Fibroblast of skin of left biceps (primary cell): ENCODE data around the gene RGS11.
"Not testable (repeated sequence)": the region's sequence is repeated elsewhere in the genome, so short reads cannot be mapped to it uniquely, and the experiment has no call there.

Source experiments
- DNase-seq, 2 experiments: peaks; one replicate each; pipeline ENCODE4 v3.0.0-alpha.2; 2013; ENCODE audit warnings: low read depth in 2 of 2

RGS11 gene

GRCh38 chr16:280552-280951 is 4.8 kb upstream of the RGS11 start, which contains the start of gene ARHGDIG:
Gene ARHGDIG (plus strand): TSS chr16:280591. CDS start chr16:280681, 90 bp downstream.
- DNase-seq: no peak

GRCh38 chr16:280005-280460 is 4.3 kb upstream of the RGS11 start:
- no peak for DNase-seq

GRCh38 chr16:279531-279930 is 3.8 kb upstream of the RGS11 start:
- no peak for DNase-seq

DNA sequence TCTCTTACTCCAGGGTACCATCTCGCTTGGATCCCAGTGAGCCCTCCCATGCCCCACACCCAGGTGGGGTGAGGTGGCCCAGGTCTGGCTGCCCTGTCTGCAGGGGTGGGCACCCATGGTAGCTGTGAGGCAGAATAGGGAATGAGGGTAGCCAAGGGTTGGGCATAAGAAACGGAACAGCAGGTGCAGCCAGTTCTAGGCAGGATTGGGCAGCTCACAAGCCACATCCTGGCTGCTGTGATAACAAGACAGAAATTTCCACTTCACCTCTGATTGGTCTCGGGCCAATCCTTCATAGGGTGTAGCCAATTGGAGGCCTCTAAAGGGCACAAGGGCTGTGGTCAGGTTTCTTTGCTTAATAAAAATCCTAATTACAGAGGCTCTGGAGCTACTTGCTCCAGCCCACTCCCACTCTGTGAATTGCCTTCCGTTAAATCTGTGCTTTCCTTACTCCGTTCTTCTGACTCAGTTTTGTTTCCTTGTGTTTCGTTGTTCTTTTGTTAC is 3.2 kb upstream of the RGS11 start:
- no peak for DNase-seq

- DNase-seq: no peak
Observed at GRCh38 chr16:276426-277077, 808 bp upstream of the RGS11 start.

DNA sequence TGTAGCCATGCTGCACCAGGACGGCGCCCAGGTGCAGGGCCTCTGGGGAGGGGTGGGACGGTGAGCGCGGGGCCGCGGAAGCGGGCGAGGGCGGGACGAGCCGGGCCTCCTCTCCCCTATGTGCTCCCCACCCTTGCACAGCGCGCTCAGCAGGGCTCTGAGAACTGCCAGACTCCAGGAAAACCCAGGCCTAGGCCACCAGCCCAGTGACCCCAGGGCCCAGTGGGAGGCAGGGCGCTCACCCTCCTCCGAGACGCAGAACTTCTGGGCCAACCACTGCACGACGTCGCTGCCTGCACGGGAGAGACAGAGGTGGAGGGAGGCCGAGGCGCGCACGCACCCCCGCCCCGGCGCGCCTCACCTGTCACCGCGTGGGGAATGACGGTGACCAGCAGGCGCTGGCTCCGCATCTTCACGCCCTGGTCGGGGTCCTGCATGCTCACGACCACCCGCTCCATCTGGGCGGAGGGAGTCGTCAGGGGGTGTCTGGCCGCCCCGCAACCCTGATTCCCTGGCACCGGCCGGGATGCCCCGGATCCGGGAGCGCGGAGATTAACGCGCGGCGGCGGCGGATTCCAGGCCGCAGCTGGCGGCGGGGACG is 603 bp downstream of the RGS11 start:
- no peak for DNase-seq

GRCh38 chr16:273547-274421 is 2.0 kb downstream of the RGS11 start:
- no peak for DNase-seq

DNA sequence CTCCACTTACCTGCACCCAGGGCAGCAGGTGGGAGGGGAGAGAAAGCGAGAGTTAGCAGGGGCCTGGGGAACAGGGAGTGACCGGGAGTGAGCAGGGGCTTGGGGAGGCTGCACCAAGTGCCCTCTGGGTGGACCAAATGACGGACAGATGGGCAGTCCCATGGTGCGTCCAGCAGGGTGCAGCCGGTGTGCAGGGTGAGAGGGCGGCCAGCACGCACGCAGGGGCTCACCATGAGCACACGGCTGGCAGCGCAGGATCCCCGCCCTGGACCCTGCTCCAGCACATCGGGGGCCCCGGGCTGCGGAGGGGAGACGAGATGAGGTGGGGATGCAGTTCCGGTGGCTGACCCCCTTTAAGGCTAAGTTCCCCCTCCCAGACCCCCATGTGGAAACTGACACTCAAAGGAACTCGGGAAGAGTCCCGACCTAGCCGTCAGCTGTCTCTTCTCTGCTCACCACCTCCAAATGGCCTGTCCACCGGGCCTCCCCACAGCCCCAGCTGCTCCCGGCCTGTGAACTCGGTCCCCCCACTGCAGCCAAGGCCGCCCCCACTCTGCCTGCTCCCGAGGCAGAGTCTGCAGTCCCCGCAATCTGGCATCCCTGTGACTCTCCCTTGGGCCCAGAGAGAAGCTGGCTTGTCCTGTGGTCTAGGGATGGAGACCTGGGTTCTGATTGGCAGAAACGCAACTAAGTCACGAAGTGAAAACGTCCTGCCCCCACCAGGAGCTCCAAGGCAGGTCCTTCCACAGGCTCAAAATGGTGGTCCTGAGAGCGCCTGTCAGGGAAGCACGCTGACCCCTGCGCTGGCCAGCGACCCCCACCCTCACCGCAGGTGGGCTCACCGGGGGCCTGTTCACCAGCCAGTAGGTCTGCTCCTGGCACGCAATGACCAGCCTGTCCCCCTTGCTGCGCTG is 2.9 kb downstream of the RGS11 start:
- no peak for DNase-seq

DNA sequence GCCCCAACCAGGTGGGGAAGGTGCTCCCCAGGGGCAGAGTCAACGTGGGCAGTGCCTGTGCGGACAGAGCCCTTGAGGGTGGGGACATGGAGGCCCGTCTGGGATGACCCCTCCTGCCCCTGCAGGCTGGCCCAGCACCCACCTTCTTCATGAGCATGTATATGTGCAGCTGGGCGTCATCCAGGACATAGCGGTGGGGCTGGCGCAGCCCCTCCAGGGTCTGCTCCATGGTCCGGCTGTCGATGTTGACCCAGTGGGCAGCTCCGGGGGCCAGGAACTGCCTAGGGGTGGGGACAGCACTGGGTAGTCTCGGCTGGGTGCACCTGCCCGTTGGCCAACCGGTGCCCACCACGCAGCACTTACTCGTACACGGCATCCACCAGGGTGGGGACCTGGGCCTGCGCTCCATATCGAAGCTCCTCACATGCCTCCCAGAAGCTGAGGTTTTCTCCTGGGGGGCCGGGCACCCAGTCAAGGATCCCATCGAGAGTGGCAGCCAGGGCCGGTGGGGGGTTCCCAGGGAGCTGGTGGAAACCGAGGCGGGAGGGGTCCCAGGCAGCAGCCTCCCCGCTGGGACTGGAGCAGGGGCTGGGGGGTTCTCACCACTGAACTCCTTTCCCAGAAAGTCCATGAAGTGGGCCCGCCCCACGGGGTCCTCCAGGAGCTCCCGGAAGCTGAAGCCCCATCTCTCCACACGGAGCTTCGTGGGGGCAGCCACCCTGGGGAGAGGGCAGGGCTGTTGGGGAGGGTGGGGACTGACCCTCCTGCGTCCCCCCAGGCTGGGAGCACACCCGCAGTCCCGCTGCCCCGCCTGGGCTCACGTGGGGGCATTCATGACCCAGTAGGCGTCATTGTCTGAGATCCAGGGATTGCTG is 5.1 kb downstream of the RGS11 start:
- DNase-seq: no peak

DNA sequence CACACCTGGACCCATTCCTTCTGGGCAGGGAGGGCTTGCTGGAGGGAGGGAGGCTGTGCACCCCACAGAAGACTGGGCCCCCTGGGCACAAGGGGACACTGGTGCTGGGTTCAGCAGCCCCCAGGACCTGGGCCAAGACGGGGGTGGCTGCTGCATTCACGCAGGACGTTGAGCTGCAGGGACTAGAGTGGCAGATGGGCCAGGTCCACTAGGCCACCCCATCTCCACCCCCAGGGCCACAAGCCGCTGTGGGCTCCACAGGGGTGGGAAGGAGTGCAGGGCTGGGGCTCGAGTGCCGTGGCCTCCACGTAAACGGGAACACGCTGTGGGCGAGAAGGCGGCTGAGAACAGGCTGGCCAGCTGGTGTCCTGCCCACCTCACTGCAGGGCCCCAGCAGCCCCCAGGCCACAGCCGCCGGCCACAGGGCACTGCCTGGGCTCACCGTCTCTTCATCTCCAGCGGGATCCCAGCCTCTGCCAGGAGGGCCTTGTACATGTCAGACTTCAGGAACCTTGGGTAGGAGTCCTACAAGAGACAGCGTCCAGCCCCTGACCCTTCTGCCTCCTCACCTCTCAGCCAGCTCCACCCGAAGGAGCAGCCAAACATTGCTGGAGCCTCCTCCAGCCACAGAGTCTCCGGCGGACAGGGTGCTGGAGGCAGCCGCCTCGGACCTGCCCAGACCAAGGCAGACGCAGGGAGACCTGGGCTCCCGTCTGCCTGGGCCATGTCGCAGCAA is 6.5 kb downstream of the RGS11 start:
- no peak for DNase-seq

DNA sequence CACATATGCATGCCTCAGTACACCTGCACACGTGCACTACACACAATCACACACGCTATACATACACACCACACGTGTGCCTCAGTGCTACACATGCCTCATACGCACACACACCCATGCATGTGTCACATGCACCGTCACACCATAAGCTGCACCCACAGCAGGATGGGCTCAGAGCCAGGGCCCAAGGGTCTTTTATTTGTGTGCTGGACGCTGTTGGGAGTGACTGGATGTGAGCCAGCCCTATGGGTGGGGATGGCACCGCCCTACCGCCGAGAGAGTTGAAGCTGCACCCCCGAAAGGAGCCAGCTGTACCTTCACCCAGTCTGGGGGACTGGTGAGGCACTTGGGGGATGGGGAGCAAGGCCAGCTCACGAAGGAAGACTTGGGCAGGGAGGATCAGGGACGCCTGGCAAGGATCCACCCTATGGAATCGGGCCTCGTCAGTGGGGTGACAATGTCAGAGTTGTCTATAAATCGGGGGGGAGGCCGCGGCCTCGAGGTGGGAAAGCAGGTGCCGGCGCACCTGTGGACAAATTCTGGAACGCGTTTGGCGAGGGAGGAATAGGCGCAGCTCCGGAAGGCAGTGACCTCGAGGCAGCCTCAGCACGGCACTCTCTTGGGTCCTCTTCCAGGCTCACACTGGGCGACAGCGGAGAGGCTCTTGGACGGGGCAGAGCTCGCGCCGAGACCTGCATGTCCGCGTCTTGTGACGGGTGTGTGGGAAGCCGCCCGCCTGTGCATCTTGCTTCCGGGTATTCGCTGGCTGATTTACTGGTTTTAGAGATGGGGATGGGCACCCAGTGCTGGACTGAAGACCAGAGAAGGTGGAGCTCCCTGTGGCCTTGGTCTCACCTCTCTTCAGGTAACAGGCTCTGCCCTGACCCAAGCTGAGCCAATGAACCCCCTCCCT is 7.3 kb downstream of the RGS11 start:
- no peak for DNase-seq

DNA sequence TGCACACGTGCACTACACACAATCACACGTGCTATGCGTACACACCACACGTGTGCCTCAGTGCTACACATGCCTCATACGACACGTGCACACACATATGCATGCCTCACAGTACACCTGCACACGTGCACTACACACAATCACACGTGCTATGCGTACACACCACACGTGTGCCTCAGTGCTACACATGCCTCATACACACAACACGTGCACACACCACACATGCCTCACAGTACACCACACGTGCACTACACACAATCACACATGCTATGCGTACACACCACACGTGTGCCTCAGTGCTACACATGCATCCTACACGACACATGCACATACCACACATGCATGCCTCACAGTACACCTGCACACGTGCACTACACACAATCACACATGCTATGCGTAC is 8.2 kb downstream of the RGS11 start:
- DNase-seq: not testable (repeated sequence)

DNA sequence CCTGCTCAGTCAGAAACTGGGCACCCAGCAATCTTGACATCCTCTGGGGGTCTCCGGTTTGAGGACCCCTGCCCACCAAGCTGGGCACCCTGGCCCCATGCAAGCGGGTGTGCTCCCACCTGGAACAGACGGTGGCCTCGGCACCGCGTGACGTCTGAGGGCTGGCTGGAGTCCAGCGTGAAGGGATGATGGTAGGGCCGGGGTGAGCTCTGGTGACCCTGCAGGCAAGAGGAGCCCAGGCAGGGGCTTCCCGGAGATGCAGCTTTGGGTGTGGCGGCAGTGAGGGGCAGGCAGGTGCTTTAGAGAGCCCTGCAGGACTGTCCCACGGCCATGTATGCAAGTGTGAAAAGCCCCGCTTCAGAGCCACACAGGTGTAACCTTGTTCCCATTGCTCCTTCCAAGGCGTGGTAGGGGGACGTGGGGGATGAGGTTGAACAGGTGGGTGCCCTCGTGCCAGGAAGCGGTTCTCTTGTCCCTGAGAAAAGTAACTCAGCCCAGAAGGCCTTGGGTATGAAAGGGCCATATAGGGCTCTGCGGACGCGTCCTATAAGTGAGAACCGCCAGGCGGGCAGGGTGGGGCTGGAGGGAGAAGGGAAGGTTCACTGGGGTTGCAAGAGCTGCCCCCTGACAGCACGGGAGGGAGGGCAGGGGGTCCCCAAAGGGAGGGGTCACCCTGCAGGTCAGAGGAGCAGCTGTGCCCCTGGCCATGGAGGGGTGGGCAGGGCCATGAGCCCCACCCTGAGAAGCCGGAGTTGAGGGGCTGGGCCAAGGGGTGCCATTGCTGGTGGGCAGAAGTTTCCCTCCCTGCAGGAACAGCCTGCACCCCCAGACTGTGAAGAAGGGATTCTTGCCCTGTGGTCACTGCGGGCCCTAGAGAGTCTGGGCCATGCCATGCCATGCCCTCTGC is 9.2 kb downstream of the RGS11 start:
- no peak for DNase-seq

DNA sequence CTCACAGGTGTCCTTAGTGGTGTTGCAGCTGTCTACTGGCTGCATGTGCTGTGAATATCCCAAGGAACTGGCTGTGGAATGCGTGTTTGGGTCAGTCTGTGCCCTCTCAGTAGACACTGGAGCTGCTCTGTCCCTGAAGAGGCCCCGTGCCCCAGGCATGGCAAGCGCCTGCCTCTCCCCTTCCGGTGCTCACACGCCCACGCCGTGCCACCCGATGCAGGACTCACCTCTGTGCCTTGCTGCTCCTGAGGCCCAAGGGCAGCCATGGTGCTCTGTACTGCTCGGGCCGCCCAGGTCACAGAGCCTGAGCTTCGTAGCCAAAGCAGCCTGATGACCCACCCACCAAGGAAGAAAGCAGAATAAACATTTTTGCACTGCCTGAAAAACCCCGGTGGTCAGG is 10.0 kb downstream of the RGS11 start:
- DNase-seq: no peak

DNA sequence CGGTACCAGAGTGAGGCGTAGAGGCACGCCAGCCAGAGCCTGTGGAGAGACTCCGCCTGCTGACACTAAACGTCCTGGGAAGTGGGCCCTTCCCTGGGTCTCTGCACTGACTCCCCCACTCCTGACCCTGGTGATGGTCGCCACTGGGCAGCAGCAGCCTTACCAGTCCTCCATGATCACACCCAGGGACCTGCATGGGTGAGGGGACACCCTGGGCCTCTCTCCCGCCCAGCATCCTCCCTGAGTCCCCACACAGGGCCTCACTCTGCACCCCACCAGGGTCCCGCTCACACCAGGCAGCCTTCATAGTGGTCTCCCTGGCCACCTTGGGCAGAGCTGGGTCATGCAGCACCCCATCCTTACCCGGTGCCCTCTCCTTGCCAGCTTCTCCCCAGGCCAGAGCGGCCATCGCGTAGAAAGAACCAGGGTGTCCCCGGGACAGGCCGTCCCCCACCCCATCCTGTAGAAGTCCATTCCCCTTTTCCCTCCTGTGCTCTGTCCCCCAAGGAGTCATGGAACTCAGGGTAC is 10.7 kb downstream of the RGS11 start:
- no peak for DNase-seq

- DNase-seq: no peak
Observed at GRCh38 chr16:264440-264951, 11.2 kb downstream of the RGS11 start.

DNA sequence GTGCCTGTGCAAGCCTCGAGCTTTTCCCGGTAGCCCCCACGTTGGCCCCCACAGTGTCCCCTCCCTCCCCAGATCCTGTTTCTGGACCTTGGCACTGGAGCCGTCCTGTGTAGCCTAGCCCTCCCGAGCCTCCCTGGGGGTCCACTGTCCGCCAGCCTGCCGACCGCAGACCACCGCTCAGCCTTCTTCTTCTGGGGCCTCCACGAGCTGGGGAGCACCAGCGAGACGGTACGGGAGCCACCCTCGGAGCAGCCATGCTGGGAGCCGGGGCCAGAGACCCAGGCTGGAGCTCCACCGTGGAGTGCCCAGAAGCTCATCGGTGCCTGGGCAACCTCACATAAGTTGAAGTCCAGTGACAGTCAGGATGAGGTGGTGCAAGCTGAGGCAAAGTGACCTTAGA is 11.8 kb downstream of the RGS11 start:
- DNase-seq: no peak
